ENCODE data around the gene ITGB2.

The ITGB2 gene

GRCh38 chr21:44846485-44847260 lies 74.0 kb downstream of the ITGB2 start:
- DNase-seq (ENCODE audit: low spot score), result peak; percentile 62

- no peak for DNase-seq (ENCODE audit: low spot score)
Measured at GRCh38 chr21:44846224-44846484, 74.5 kb downstream of the ITGB2 start.

DNA sequence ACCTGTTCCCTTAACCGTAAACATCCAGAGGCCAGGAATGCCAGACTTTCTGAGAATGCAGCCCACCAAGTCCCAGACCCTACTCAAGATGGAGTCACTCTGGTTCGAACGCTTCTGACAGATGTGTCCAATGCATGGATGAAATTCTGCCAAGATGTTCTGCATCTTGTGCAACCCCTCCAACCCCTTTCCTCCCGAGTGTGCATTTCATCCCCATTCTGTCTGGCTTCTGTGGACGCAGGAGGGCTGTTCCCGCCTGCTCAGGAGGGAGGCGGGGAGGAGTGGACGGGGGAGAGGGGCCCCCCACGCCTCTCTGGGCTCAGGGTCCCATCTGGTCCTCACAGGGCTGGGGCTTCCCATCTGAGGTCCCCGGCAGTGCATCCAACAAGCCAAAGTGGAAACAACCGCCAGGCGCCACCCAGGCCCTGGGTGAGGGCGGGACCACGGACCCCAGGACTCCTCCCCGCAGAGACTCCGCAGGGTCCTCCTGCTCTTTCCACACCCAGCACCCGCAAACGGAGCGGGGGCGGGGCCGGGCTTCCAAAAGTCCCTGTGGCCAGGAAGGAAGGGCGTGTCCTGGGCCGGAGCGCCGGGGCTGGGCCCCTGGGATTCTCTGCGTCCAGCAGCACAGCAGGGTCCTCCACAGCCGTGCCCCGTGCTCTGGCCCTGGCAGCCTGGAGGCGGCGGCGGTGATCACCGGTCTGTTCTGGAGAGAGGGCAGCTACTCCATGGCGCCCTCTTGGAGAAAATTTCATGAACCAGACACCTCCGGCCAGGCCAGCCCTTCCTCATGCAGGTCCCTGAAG lies 75.1 kb downstream of the ITGB2 start:
- peak; percentile 11 for DNase-seq (ENCODE audit: low spot score)

- DNase-seq (ENCODE audit: low spot score), result no peak
Measured at GRCh38 chr21:44844256-44844655, 76.4 kb downstream of the ITGB2 start.

- DNase-seq (ENCODE audit: low spot score), result no peak
Measured at GRCh38 chr21:44842721-44843445, 77.8 kb downstream of the ITGB2 start.

GRCh38 chr21:44842087-44842486 lies 78.6 kb downstream of the ITGB2 start:
- DNase-seq (ENCODE audit: low spot score), result no peak

DNA sequence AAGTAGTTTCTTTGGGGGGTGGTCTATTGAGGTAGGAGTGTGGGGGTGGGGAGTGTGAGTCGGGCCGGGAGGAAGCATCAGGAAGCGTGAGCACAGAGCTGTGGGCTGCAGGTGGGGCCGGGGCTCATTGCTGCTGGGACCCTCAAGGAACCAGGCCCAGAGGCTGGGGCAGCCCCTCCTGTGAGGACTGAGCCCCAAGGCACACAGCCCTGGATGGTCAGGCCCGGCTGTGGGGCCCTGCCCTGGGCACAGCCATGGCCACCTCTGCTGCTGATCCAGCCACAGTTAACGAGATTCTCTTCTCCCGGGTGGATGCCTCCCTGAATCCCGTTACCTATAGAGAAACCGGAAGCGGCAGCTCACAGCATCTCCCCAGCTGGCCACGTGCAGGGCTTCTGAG lies 79.9 kb downstream of the ITGB2 start:
- no peak for DNase-seq (ENCODE audit: low spot score)

DNA sequence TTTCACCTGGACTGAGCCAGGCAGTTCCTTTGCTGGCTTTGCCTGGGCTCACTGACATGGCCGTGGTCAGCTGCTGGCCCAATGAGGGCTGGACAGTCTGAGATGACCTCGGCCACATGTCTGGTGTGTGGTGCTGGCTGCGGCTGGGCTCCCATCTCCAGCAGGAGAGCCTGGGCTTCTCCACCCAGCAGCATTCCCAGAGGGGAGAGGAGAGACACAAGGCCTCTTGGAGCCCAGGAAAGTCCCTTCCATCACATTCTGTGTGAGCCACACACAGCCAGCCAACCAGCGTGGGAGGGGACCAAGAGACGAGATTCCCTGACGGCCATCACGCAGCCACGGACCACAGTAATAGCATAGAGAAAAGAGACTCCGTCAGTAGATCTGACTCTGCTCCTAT lies 81.7 kb downstream of the ITGB2 start:
- no peak for DNase-seq (ENCODE audit: low spot score)

DNA sequence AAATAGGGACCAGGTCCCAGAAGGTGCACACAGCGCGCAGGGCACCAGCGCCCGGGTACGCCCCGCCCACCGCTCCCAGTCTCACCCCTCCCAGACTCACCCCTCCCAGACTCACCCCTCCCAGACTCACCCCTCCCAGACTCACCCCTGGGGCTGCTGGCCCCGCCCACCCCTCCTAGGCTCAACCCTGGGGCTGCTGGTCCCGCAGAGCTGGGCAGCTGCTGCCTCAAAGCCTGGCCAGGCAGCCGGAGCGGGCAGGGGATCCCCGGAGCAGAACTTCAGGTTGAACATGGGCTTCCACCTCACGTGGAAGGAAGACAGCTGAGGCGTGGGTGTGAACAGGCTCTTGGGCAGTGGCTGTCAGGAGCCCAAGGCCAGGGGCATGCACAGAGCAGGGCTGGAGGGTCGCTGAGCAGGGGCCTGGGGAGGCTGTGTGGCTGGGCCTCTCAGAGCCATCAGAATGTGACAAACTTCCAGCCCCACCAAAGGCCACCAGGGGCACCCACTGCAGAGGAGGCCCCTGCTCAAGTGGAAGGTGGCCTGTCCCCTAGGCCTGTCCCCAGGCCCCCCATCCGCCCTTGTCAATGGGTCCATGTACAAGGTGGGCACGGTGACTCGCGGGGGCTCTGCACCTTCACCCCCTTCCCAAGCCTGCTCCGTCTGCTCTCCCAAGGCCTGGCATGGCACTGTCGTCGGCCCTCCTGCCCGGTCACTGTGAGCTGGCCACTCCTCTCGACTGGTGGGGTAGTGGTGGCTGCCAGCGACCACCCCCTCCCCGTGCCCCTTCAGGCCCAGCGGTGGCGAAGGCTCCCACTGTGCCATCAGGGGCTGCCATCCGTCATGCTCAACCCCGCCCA lies 82.4 kb downstream of the ITGB2 start:
- DNase-seq (ENCODE audit: low spot score), result no peak

GRCh38 chr21:44837537-44837936 lies 83.2 kb downstream of the ITGB2 start:
- DNase-seq (ENCODE audit: low spot score), result no peak

DNA sequence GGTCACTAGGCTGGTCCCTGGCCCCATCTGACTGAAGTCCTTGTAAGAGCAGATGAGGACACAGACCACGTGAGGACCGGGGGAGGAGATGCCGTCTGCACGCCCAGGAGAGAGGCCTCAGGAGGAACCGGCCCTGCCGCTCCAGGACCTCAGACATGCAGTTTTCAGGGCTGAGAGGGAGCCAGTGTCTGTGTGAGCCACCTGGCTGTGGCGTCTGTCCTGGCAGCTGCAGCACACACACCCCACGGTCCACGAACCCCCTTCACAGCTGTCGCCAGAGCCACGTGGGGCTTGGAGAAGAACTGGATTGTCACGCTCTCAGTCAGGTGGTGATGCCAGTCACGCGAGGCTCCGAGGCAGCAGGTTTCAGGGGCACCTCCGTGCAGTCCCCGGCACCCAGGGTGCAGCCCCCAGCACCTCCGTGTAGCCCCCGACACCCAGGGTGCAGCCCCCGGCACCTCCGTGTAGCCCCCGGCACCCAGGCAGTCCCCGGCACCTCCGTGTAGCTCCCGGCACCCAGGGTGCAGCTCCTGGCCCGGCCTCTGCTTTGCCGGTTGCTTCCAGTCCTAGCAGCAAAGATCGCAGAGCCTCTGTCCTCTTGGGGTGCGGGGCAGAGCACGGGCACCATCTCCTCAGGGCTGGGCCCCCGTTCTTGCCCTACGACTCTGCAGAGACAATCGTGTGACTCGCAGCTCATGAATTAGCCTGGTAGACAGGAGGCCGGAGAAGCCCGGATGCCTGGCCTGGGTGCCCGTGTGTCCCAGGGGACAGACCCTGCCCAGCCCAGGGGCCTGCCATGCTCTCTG lies 83.8 kb downstream of the ITGB2 start:
- DNase-seq (ENCODE audit: low spot score), result no peak

DNA sequence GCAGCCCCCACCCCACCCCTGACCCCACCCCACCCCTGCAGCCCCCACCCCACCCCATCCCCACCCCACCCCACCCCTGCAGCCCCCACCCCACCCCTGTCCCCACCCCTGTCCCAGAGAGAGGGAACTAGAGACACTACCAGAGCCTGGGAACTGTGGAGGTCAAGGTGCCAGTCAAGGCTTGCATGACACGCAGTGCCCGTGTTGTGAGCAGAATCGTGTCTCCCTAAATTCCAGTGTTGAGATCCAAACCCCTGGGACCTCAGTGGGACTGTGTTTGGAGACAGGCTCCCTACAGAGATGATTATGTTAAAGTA lies 84.4 kb downstream of the ITGB2 start:
- DNase-seq (ENCODE audit: low spot score), result no peak
